RWPE1 (cell line): ENCODE data around the gene CNTNAP2.

Source experiments
- CTCF ChIA-PET: fragments of 350-600 bp; sonication (Branson Sonifier 250); formaldehyde crosslinking; extraction: SDS; loops from one replicate; lab custom pipeline; 2021; lab: Yijun Ruan, JAX
- POLR2A ChIA-PET: fragments of 400-600 bp; formaldehyde crosslinking; extraction: SDS; loops from one replicate; lab custom pipeline; 2020; ENCODE audit warnings: antibody characterized with exemption; ENCODE audit not compliant: low non-redundant PET; lab: Yijun Ruan, JAX
- DNase-seq: peaks from one replicate; pipeline ENCODE4 v3.0.0; 2012; ENCODE audit warnings: low spot score
- H3K27ac ChIP-seq: fragments of 450-650 bp; 2 replicates; pipeline ENCODE4 v1.5.1; 2017
- CTCF ChIP-seq: fragments of 450-650 bp; conservative IDR thresholded peaks from 2 replicates; pipeline ENCODE4 v1.5.1; 2017; ENCODE audit warnings: low read depth, mild to moderate bottlenecking

The CNTNAP2 gene

GRCh38 chr7:146831875-146832274 lies 715.3 kb downstream of the CNTNAP2 start:
- no peak overlapping the region for H3K27ac ChIP-seq
- TF ChIP-seq CTCF: no peak
- ChIA-PET CTCF (no interaction called here), POLR2A (no interaction called here)
- no peak for DNase-seq

DNA sequence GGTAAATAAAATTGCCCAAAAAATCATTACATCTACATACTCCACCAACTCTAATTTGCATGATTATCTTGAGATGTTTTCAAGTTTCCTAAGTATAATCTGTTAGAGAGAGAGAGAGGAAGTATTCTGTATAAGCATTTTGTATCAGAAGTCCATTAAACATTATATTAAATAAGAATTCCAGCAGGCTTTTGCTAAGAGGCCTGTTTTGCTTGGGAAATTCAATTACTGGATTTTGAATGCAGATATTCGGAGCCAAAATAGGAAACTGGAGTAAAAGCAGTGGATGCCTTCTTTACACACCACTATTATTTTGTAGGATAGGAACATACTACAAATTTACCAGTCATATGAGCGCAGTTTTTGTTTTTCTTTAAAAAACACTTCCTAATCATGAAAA lies 727.8 kb downstream of the CNTNAP2 start:
- no peak for DNase-seq
- TF ChIP-seq CTCF: no peak
- ChIA-PET CTCF (no interaction called here), POLR2A (no interaction called here)
- no peak overlapping the region for H3K27ac ChIP-seq

DNA sequence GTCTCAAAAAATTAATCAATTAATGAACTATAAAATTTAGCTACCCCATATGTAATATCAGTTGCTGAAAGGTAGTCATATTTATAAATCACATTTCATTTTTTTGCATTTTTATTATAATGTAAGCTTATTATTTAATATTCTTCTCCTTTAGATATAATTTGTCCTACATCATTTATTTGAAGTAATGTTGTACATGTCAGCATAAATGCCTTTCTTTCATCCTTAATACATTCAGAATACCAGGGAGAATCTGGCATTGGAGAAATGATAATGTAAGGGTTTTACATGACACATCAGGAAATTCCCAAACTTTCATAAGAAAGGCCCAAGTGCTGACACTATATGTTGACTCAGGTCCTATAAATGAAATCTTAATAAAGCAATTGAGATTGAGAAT lies 742.1 kb downstream of the CNTNAP2 start:
- no peak for TF ChIP-seq CTCF
- ChIA-PET CTCF (no interaction called here), POLR2A (no interaction called here)

DNA sequence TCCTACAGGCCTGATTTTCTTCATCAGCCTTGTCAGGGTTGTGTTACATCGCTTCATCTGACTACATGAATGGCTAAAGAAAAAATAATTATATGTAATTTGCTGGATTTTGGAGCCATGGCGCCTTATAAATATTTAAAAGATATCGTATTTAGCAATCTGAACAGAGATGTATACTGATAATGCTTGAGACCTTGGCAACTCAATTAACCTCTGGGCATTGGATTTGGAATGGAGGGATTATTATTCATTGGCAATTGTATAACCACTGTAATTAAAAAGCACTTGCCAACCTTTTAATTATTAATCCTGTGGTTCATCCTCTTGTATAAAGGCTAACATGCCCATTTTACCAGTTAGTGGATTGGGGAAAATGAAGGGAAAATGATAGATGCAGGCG lies 745.1 kb downstream of the CNTNAP2 start:
- no peak for TF ChIP-seq CTCF
- no peak for DNase-seq
- no peak overlapping the region for H3K27ac ChIP-seq
- ChIA-PET POLR2A (no interaction called here), CTCF (no interaction called here)

More for the DNA sequence above, 742.1 kb downstream of the CNTNAP2 start:
- no peak overlapping the region for H3K27ac ChIP-seq
- no peak for DNase-seq

GRCh38 chr7:146862415-146862814 lies 745.8 kb downstream of the CNTNAP2 start:
- CTCF ChIA-PET: no interaction called here
- H3K27ac ChIP-seq: no peak overlapping the region
- DNase-seq: no peak
- POLR2A ChIA-PET: no interaction called here
- no peak for TF ChIP-seq CTCF

DNA sequence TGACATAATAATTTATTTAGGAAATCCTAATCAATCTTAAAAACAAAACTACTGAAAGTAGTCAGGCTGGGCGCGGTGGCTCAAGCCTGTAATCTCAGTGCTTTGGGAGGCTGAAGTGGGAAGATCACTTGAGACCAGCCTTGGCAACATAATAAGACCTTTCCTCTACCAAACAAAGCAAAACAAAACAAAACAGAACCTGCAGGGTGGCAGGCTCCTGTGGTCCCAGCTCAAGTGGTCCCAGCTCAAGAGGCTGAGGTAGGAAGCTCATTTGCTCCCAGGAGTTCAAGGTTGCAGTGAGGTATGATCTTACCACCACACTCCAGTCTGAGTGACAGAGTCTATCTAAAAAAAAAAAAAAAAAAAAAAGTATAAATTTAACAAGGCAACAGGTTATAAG lies 748.0 kb downstream of the CNTNAP2 start:
- DNase-seq: no peak
- H3K27ac ChIP-seq: no peak overlapping the region
- POLR2A ChIA-PET: no interaction called here
- TF ChIP-seq CTCF: no peak
- CTCF ChIA-PET: no interaction called here

DNA sequence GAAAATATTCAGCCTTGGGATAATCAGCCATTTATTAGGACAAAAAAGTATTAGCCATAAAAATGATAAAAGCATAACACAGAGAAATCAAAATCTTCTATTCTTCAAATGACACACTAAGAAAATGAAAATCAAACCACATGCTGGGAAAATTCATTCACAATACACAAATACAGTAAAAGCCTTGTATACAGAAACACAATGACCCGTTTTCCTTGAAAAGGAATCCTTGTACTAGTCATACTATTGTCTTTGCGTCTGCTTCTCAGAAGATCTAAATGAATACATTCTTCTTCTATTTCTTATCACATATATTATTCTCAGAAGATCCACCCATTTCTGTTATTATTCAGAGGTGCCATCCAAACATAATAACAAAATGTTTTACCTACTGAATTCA lies 749.1 kb downstream of the CNTNAP2 start:
- CTCF ChIA-PET: no interaction called here
- POLR2A ChIA-PET: no interaction called here
- no peak for TF ChIP-seq CTCF
- no peak overlapping the region for H3K27ac ChIP-seq
- no peak for DNase-seq
